OCI-LY7 (cell line): ENCODE measurements around the gene SMYD3.

ENCODE experiments used
- CTCF ChIP-seq: fragments of 200-600 bp; sonication (generic); conservative IDR thresholded peaks from 2 replicates; pipeline ENCODE4 v1.5.1; 2014; ENCODE audit warnings: mild to moderate bottlenecking, antibody characterized with exemption, low read length, moderate library complexity, mixed read lengths
- EZH2phosphoT487 ChIP-seq: fragments of 200-600 bp; sonication (generic); IDR thresholded peaks from 2 replicates; pipeline ENCODE4 v1.6.1; 2018; ENCODE audit warnings: low read depth, borderline replicate concordance, mild to moderate bottlenecking, mixed run types, antibody characterized with exemption, low read length, moderate library complexity, mixed read lengths

- no peak for TF ChIP-seq CTCF
- no peak for TF ChIP-seq EZH2phosphoT487
These were observed 463.5 kb downstream of the SMYD3 start for GRCh38 chr1:246043556-246043955.
